ENCODE data around the gene DOCK4. TPM values are rescaled to one million over a fixed set of nuclear protein-coding genes. Genes with fewer than 3 reads are reported as not detected.

The DOCK4 gene
- total RNA-seq, 2 experiments from 2014 or later: 0.36 to 1.1 TPM

DNA sequence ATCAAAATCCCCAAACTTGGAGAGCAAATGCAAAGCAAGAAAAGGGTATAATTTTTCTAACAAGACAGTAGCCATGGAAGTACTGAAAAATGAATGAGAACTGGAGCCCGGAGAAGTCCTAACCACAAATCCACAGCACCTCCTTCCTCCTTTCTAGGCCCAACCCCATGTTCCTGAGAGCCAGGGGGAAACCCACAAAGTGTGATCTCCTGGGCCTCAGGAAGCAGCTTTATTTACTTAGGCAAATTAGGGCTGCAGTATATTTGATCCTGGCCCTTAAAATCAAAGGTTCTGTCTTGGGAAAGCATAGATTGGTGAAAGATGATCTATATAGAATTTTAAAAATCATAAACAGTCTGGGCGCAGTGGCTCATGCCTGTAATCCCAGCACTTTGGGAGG lies 103.0 kb downstream of the DOCK4 start:
- H3K4me3 Mint-ChIP-seq: no peak overlapping the region
- no peaks in the 10 kb centered on the region for H3K27me3 Mint-ChIP-seq
- POLR2A ChIA-PET: no interaction called here
- intact Hi-C loops (cut with micrococcal nuclease): no loop called here
- H3K9me3 Mint-ChIP-seq: no peaks in the 10 kb centered on the region
- no peaks in the 10 kb centered on the region for H3K36me3 Mint-ChIP-seq
- no peak for DNase-seq
- no peaks in the 10 kb centered on the region for H3K4me1 Mint-ChIP-seq (ENCODE audit: low read depth)
- CTCF ChIA-PET: no interaction called here
- no peak overlapping the region for H3K27ac Mint-ChIP-seq

DNA sequence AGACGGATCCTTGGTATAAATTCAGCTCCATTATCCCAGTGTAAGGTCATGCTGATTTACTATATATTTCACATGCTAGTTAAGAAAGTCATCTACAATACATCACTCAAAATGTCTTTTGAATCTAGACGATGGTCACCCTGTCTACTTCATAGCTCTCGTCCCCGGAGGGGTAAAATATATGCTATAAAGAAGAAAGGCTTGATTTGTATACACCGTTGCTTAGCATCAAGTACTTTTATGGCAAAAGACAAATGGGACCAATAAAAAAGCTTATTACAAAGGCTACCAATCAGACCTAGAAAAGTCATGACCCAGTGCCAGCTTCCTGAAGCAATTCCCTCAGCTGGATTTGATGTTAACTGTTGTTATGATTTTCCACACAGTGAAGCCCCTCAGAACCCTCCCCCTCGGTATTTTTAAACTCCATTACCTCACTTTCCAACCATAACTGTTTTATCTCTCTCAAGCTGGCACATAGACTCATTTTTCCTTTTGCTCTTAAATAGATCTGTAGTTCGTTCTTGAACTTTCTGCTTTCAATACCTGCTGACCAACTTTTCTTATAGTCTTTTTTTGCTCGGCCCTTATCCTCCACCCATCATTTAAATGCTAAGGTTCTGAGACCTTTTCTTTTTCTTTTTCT lies 104.9 kb downstream of the DOCK4 start:
- no peaks in the 10 kb centered on the region for H3K27me3 Mint-ChIP-seq
- no peak for DNase-seq
- CTCF ChIA-PET: interaction anchor here (0.6 kb wide), 1 partner anchor 350 kb away, joined by 3 read pairs; no protein-coding TSS in a partner anchor
- H3K27ac Mint-ChIP-seq: no peak overlapping the region
- intact Hi-C loops (cut with micrococcal nuclease): no loop called here
- POLR2A ChIA-PET: no interaction called here
- no peaks in the 10 kb centered on the region for H3K36me3 Mint-ChIP-seq
- no peaks in the 10 kb centered on the region for H3K4me1 Mint-ChIP-seq (ENCODE audit: low read depth)
- no peak overlapping the region for H3K4me3 Mint-ChIP-seq
- H3K9me3 Mint-ChIP-seq: no peaks in the 10 kb centered on the region

- ChIA-PET CTCF (no interaction called here), POLR2A (no interaction called here)
- intact Hi-C loops (cut with micrococcal nuclease): no loop called here
- Mint-ChIP-seq H3K27ac (no peak overlapping the region), H3K27me3 (no peaks in the 10 kb centered on the region), H3K4me3 (no peak overlapping the region), H3K9me3 (no peaks in the 10 kb centered on the region), H3K4me1 (ENCODE audit: low read depth) (no peaks in the 10 kb centered on the region), H3K36me3 (no peaks in the 10 kb centered on the region)
- no peak for DNase-seq
Measured at GRCh38 chr7:112097524-112097923, 108.7 kb downstream of the DOCK4 start.

- Mint-ChIP-seq H3K27me3 (no peaks in the 10 kb centered on the region), H3K4me1 (ENCODE audit: low read depth) (no peaks in the 10 kb centered on the region), H3K27ac (no peak overlapping the region), H3K36me3 (no peaks in the 10 kb centered on the region), H3K4me3 (no peak overlapping the region), H3K9me3 (no peaks in the 10 kb centered on the region)
- ChIA-PET POLR2A (no interaction called here), CTCF (no interaction called here)
- intact Hi-C loops (cut with micrococcal nuclease): no loop called here
- DNase-seq: no peak
Measured at GRCh38 chr7:112093409-112093808, 112.8 kb downstream of the DOCK4 start.

DNA sequence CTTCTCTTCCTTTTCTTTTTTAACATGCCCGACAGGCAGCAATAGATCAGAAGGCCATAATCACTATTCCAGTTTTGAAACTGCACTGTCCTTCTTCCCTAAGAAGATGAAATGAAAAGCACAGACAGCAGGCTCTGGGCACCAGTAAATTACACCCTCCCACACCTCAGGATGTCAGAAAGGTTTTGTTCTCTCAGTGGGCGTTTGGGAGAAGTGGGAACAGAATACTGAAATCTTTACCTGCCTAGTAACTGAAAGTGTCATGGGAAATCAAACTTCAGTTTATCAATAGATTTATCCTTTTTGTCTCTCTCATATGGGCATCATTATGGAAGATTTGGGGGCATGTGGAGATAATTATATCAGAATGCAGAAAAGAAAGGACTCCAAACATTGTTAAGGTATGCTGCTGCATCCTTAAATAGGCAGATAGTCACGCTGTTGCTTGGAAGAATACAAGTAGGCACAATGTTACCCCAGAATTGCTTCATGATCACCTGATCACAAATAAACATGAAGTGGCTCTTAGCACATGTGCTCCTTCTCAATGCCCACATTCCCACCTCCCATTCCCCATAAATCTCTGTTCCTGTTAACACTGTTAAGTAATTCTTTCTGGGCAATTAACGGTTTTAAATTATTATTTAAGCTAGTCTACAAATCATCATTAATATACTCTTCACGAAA lies 113.3 kb downstream of the DOCK4 start:
- no peak for DNase-seq
- no peaks in the 10 kb centered on the region for H3K36me3 Mint-ChIP-seq
- H3K4me1 Mint-ChIP-seq (ENCODE audit: low read depth): no peaks in the 10 kb centered on the region
- peaks cover under 1% of the 10 kb centered on the region for H3K27me3 Mint-ChIP-seq
- ChIA-PET CTCF (no interaction called here), POLR2A (no interaction called here)
- no peaks in the 10 kb centered on the region for H3K9me3 Mint-ChIP-seq
- H3K4me3 Mint-ChIP-seq: no peak overlapping the region
- intact Hi-C loops (cut with micrococcal nuclease): no loop called here
- no peak overlapping the region for H3K27ac Mint-ChIP-seq

GRCh38 chr7:112092306-112092705 lies 113.9 kb downstream of the DOCK4 start:
- no peak for DNase-seq
- Mint-ChIP-seq H3K27ac (no peak overlapping the region), H3K4me3 (no peak overlapping the region), H3K27me3 (peaks cover 4% of the 10 kb centered on the region), H3K4me1 (ENCODE audit: low read depth) (no peaks in the 10 kb centered on the region), H3K36me3 (no peaks in the 10 kb centered on the region), H3K9me3 (no peaks in the 10 kb centered on the region)
- ChIA-PET POLR2A (no interaction called here), CTCF (no interaction called here)
- intact Hi-C loops (cut with micrococcal nuclease): no loop called here

DNA sequence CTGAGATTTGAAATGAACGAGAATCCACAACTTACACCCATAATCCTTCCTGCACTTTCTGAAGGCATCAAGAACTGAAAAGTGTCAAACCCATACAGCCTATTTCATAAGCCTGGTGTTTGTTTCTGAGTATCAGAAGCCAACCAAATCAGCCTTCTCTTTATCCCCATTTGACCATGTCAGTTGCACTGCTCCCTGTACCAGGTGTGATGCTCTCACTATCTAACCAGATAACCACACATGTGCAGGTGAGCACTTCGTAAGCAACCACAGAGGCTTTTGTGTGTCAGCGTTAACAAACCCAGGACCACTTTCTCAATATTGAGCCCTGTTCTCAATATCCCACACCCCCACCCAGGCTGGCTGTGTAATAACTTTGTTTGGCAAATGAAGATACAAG lies 114.4 kb downstream of the DOCK4 start:
- no peak overlapping the region for H3K27ac Mint-ChIP-seq
- no peaks in the 10 kb centered on the region for H3K36me3 Mint-ChIP-seq
- H3K9me3 Mint-ChIP-seq: no peaks in the 10 kb centered on the region
- H3K4me3 Mint-ChIP-seq: no peak overlapping the region
- DNase-seq: no peak
- intact Hi-C loops (cut with micrococcal nuclease): no loop called here
- peaks cover 4% of the 10 kb centered on the region for H3K27me3 Mint-ChIP-seq
- POLR2A ChIA-PET: no interaction called here
- CTCF ChIA-PET: no interaction called here
- H3K4me1 Mint-ChIP-seq (ENCODE audit: low read depth): no peaks in the 10 kb centered on the region

GRCh38 chr7:112089551-112089950 lies 116.6 kb downstream of the DOCK4 start:
- ChIA-PET CTCF (no interaction called here), POLR2A (no interaction called here)
- Mint-ChIP-seq H3K27me3 (peaks cover 7% of the 10 kb centered on the region), H3K4me1 (ENCODE audit: low read depth) (no peaks in the 10 kb centered on the region), H3K36me3 (no peaks in the 10 kb centered on the region), H3K9me3 (no peaks in the 10 kb centered on the region), H3K4me3 (no peak overlapping the region), H3K27ac (no peak overlapping the region)
- DNase-seq: no peak
- intact Hi-C loops (cut with micrococcal nuclease): loop anchor here (10.0 kb wide), 1 partner anchor 305 kb away; no protein-coding TSS in a partner anchor

DNA sequence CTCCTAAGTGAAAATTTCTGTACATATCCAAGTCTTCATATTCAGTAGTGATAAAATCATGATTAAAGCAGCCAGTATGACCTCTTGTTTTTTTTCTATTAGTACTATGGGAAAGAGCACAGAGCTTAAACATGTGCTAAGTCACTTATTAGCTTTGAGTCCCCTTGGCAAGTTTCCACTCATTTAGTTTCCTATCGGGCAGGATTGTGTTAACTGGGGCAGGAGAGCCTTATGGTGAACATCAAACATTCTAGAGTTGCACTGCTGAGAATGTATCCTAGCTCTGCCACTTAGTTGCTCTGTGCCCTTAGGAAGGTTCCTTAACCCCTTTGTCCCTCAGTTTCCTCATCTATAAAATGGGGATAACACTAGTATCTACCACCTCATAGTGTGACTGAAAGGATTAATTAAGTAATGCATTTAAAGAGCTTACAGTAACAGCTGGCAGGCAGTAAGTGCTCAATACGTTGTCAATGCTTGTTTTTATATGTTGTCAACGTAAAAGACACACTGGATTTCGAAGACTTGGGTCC lies 117.6 kb downstream of the DOCK4 start:
- Mint-ChIP-seq H3K9me3 (no peaks in the 10 kb centered on the region), H3K27ac (no peak overlapping the region), H3K36me3 (no peaks in the 10 kb centered on the region), H3K4me3 (no peak overlapping the region), H3K4me1 (ENCODE audit: low read depth) (no peaks in the 10 kb centered on the region), H3K27me3 (peaks cover 7% of the 10 kb centered on the region)
- CTCF ChIA-PET: no interaction called here
- POLR2A ChIA-PET: no interaction called here
- intact Hi-C loops (cut with micrococcal nuclease): loop anchor here (10.0 kb wide), 1 partner anchor 306 kb away; no protein-coding TSS in a partner anchor
- no peak for DNase-seq

- no peaks in the 10 kb centered on the region for H3K4me1 Mint-ChIP-seq (ENCODE audit: low read depth)
- ChIA-PET CTCF (no interaction called here), POLR2A (no interaction called here)
- intact Hi-C loops (cut with micrococcal nuclease): loop anchor here (10.0 kb wide), 1 partner anchor 308 kb away; no protein-coding TSS in a partner anchor
- no peak overlapping the region for H3K4me3 Mint-ChIP-seq
- H3K36me3 Mint-ChIP-seq: no peaks in the 10 kb centered on the region
- no peak for DNase-seq
- peaks cover 7% of the 10 kb centered on the region for H3K27me3 Mint-ChIP-seq
- H3K27ac Mint-ChIP-seq: no peak overlapping the region
- no peaks in the 10 kb centered on the region for H3K9me3 Mint-ChIP-seq
Measured at GRCh38 chr7:112086496-112087254, 119.5 kb downstream of the DOCK4 start.

DNA sequence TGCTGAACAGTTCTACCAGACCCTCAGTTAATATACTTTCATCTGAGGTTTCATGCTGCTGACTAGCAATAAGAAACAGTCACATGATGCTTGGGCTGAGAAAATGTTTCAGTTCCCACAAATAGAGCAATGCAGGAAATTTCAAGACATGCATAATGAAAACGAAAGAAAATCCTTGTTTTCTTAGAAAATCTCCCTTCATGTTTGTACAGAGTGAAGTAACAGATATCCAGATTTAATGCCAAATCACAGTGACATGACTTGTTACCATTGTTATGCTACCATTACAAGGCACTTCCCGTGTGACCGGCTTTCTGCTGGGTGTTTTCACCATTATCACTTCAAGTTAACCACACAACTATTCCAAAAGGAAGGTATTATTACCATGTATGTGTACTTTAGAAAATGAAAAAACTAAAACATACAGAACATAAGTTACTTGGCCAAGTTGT lies 121.7 kb downstream of the DOCK4 start:
- Mint-ChIP-seq H3K27me3 (peaks cover 14% of the 10 kb centered on the region), H3K4me1 (ENCODE audit: low read depth) (peaks cover 7% of the 10 kb centered on the region), H3K9me3 (no peaks in the 10 kb centered on the region), H3K4me3 (no peak overlapping the region), H3K27ac (no peak overlapping the region), H3K36me3 (no peaks in the 10 kb centered on the region)
- ChIA-PET POLR2A (no interaction called here), CTCF (no interaction called here)
- DNase-seq: no peak
- intact Hi-C loops (cut with micrococcal nuclease): loop anchor here (10.0 kb wide), 1 partner anchor 310 kb away; no protein-coding TSS in a partner anchor

GRCh38 chr7:112083776-112084355 lies 122.3 kb downstream of the DOCK4 start:
- no peak overlapping the region for H3K27ac Mint-ChIP-seq
- intact Hi-C loops (cut with micrococcal nuclease): loop anchor here (10.0 kb wide), 1 partner anchor 311 kb away; no protein-coding TSS in a partner anchor
- POLR2A ChIA-PET: no interaction called here
- no peak overlapping the region for H3K4me3 Mint-ChIP-seq
- H3K4me1 Mint-ChIP-seq (ENCODE audit: low read depth): peaks cover 7% of the 10 kb centered on the region
- peaks cover 17% of the 10 kb centered on the region for H3K27me3 Mint-ChIP-seq
- DNase-seq: no peak
- H3K9me3 Mint-ChIP-seq: no peaks in the 10 kb centered on the region
- no peaks in the 10 kb centered on the region for H3K36me3 Mint-ChIP-seq
- CTCF ChIA-PET: no interaction called here

Measured in activated CD4-positive, alpha-beta memory T cell treated with anti-CD3 and anti-CD28 coated beads for 36 hours (primary cell).